AG04450 (cell line): ENCODE measurements around the gene MYCBP. TPM values are rescaled to one million over a fixed set of nuclear protein-coding genes. Genes with fewer than 3 reads are reported as not detected.

Experiments used
- CTCF ChIA-PET: fragments of 300-600, 350-600 bp; formaldehyde crosslinking; extraction: SDS; loops from one replicate; lab custom pipeline; 2022; ENCODE audit warnings: antibody characterized with exemption, inconsistent platforms; lab: Charles Lee
- POLR2A ChIA-PET: fragments of 350-600 bp; formaldehyde crosslinking; extraction: SDS; loops from one replicate; lab custom pipeline; 2021; ENCODE audit warnings: antibody characterized with exemption, inconsistent platforms; lab: Yijun Ruan, JAX
- DNase-seq: peaks from one replicate; pipeline ENCODE4 v3.0.0-alpha.2; 2011; ENCODE audit warnings: low read depth, low spot score
- H3K27ac ChIP-seq: one replicate; pipeline ENCODE4 v1.5.1; 2012; ENCODE audit warnings: low read depth, low read length, control low read depth
- H3K27me3 ChIP-seq: one replicate; pipeline ENCODE4 v1.6.0; 2012; ENCODE audit warnings: low read length; ENCODE audit not compliant: control insufficient read depth, insufficient read depth
- H3K4me3 ChIP-seq: 2 replicates; pipeline ENCODE4 v1.5.1; 2011; ENCODE audit warnings: mild to moderate bottlenecking, low read depth, low read length, control low read depth
- H3K9me3 ChIP-seq: 2 replicates; pipeline ENCODE4 v1.5.1; 2012; ENCODE audit warnings: low read length; ENCODE audit not compliant: control insufficient read depth, insufficient read depth
- CTCF ChIP-seq: IDR thresholded peaks from 2 replicates; pipeline ENCODE4 v1.5.1; 2011; ENCODE audit warnings: low read depth, low read length, control low read depth, inconsistent platforms
- polyA plus RNA-seq: library from polyadenylated mRNA; depleted of rRNA; stranded (reverse); fragments of >200 nt; gene quantifications from 2 replicates; pipeline ENCODE4 v1.2.3, GENCODE V29; 2011

Gene MYCBP
- polyA plus RNA-seq, 1 experiment, result 17.3 TPM

- TF ChIP-seq CTCF, result no peak
- no peak for DNase-seq
- no peak overlapping the region for H3K4me3 ChIP-seq
- peaks cover 19% of the 10 kb centered on the region for H3K27me3 ChIP-seq
- ChIA-PET POLR2A (no interaction called here), CTCF (interaction anchor here (1.3 to 2.9 kb wide), 3 partner anchors 12 to 842 kb away, joined by 3 to 14 read pairs (median 9); partner anchors contain the start of gene SF3A3)
- H3K9me3 ChIP-seq, result no peaks in the 10 kb centered on the region
- no peak overlapping the region for H3K27ac ChIP-seq
Observed at GRCh38 chr1:38831731-38832369, 41.3 kb downstream of the MYCBP start.

DNA sequence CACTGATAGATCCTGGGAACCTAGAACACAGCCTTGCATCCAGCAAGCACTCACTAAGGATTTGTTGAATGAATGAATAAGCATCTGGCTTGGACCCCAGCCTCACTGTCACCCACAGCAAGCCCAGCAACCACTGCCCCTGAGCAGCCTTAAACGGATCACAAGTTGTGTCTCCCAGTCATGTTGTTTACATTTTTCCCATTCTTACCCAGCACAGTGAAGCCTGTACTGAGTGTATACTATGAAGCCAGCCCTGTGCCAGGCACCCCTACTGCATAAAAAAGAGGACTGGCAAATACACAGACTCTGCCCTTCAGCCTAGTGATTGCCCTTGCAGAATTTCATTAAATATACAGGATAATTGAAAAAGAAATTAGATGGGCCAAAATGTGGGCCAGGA lies 43.8 kb downstream of the MYCBP start:
- H3K27me3 ChIP-seq, result peaks cover 25% of the 10 kb centered on the region
- no peaks in the 10 kb centered on the region for H3K9me3 ChIP-seq
- ChIA-PET POLR2A (no interaction called here), CTCF (interaction anchor here (0.9 kb wide), 1 partner anchor 11 kb away, joined by 3 read pairs; no protein-coding TSS in a partner anchor)
- H3K27ac ChIP-seq, result no peak overlapping the region
- TF ChIP-seq CTCF, result no peak
- H3K4me3 ChIP-seq, result no peak overlapping the region
- no peak for DNase-seq

DNA sequence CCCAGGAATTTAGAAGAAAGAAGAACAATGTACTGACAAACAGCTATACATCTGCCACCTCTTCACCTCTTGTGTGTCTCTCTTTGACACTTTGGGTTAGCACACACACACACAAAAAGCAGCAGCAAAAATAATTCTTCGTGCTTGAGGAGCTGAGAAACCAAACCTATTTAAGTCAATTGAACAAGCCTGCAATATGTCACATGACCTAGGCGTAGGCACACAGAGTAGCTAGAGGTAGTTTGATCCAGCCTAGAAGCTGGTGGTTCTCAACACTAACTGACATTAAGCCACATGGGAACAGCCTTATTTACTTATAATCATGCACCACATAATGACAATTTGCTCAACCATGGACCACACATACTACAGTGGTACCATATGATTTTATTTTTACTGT lies 45.8 kb downstream of the MYCBP start:
- ChIA-PET CTCF (interaction anchor here (0.5 to 1.0 kb wide), 2 partner anchors 8 to 16 kb away, joined by 4 to 5 read pairs; no protein-coding TSS in a partner anchor), POLR2A (no interaction called here)
- no peak for DNase-seq
- H3K27ac ChIP-seq, result no peak overlapping the region
- H3K9me3 ChIP-seq, result no peaks in the 10 kb centered on the region
- H3K4me3 ChIP-seq, result no peak overlapping the region
- peaks cover 21% of the 10 kb centered on the region for H3K27me3 ChIP-seq
- TF ChIP-seq CTCF, result no peak

GRCh38 chr1:38826886-38827285 lies 46.3 kb downstream of the MYCBP start:
- TF ChIP-seq CTCF, result no peak
- DNase-seq, result no peak
- Histone ChIP-seq H3K9me3 (no peaks in the 10 kb centered on the region), H3K4me3 (no peak overlapping the region), H3K27me3 (peaks cover 25% of the 10 kb centered on the region), H3K27ac (no peak overlapping the region)
- CTCF ChIA-PET, result interaction anchor here (0.5 to 1.0 kb wide), 2 partner anchors 8 to 17 kb away, joined by 4 to 5 read pairs; no protein-coding TSS in a partner anchor
- POLR2A ChIA-PET, result no interaction called here

- ChIA-PET POLR2A (no interaction called here), CTCF (no interaction called here)
- no peak overlapping the region for H3K4me3 ChIP-seq
- H3K9me3 ChIP-seq, result no peaks in the 10 kb centered on the region
- H3K27ac ChIP-seq, result no peak overlapping the region
- TF ChIP-seq CTCF, result no peak
- DNase-seq, result no peak
- H3K27me3 ChIP-seq, result peaks cover 27% of the 10 kb centered on the region
Observed at GRCh38 chr1:38826262-38826661, 46.9 kb downstream of the MYCBP start.
